CD14-positive monocyte (primary cell): ENCODE data around the gene PPFIA1. TPM values are rescaled to one million over a fixed set of nuclear protein-coding genes. Genes with fewer than 3 reads are reported as not detected.

Experiments
- DNase-seq, 3 donors: peaks; one replicate each; pipeline ENCODE4 v3.0.0-alpha.2; 2011 to 2022
- H2AFZ ChIP-seq: 2 replicates; pipeline ENCODE4 v1.6.0; 2012; ENCODE audit warnings: mild to moderate bottlenecking, low read depth, low read length, inconsistent platforms; ENCODE audit not compliant: insufficient read depth, poor library complexity, severe bottlenecking
- H3K27ac ChIP-seq, 2 donors: 1 replicate in 1 of 2; 2 replicates in 1 of 2; pipeline ENCODE4 v1.5.1; 2012 to 2013; ENCODE audit warnings: low read length in 2 of 2, control low read depth in 1 of 2, inconsistent platforms in 1 of 2, low read depth in 1 of 2, mild to moderate bottlenecking in 1 of 2
- H3K27me3 ChIP-seq, 2 donors: one replicate each; pipeline versions ENCODE4 v1.6.0 to v1.6.1; 2011 to 2013; ENCODE audit warnings: low read length in 2 of 2; ENCODE audit not compliant: control insufficient read depth in 2 of 2, insufficient read depth in 2 of 2
- H3K36me3 ChIP-seq, 2 donors: replicated peaks in 1 of 2; 1 replicate in 1 of 2; 2 replicates in 1 of 2; pipeline versions ENCODE4 v1.5.1 to v1.6.1; 2012 to 2013; ENCODE audit warnings: low read length in 2 of 2, control low read depth in 1 of 2, inconsistent platforms in 1 of 2, mild to moderate bottlenecking in 1 of 2; ENCODE audit not compliant: insufficient read depth in 2 of 2, control insufficient read depth in 1 of 2
- H3K4me1 ChIP-seq, 2 donors: 1 replicate in 1 of 2; 2 replicates in 1 of 2; pipeline versions ENCODE4 v1.5.1 to v1.6.1; 2012 to 2013; ENCODE audit warnings: low read length in 2 of 2, control low read depth in 1 of 2, inconsistent platforms in 1 of 2, mild to moderate bottlenecking in 1 of 2, moderate library complexity in 1 of 2; ENCODE audit not compliant: insufficient read depth in 2 of 2, control insufficient read depth in 1 of 2
- H3K4me2 ChIP-seq: replicated peaks from 2 replicates; pipeline ENCODE3; 2012; ENCODE audit warnings: low read length, moderate library complexity, mild to moderate bottlenecking; ENCODE audit not compliant: poor library complexity, severe bottlenecking; ENCODE audit errors: extremely low read depth
- H3K4me3 ChIP-seq, 3 experiments: fragments of 200-600 bp in 1 of 3; sonication (generic) in 1 of 3; replicated peaks in 1 of 3; 1 replicate in 2 of 3; 2 replicates in 1 of 3; pipeline ENCODE4 v1.5.1; 2011 to 2013; ENCODE audit warnings: low read length in 3 of 3, mild to moderate bottlenecking in 3 of 3, control low read depth in 2 of 3, low read depth in 2 of 3, inconsistent platforms in 1 of 3, moderate library complexity in 1 of 3
- H3K79me2 ChIP-seq: 2 replicates; pipeline ENCODE4 v1.6.0; 2012; ENCODE audit warnings: mild to moderate bottlenecking, control low read depth, inconsistent platforms, low read length, moderate library complexity; ENCODE audit not compliant: insufficient read depth
- H3K9ac ChIP-seq: 2 replicates; pipeline ENCODE4 v1.6.0; 2017; ENCODE audit warnings: low read length, mild to moderate bottlenecking; ENCODE audit not compliant: insufficient read depth, poor library complexity, severe bottlenecking
- H3K9me3 ChIP-seq, 2 donors: replicated peaks in 1 of 2; 1 replicate in 1 of 2; 2 replicates in 1 of 2; pipeline versions ENCODE4 v1.5.1 to v1.6.1; 2012 to 2013; ENCODE audit warnings: low read length in 2 of 2, control low read depth in 1 of 2; ENCODE audit not compliant: control insufficient read depth in 1 of 2, insufficient read depth in 1 of 2
- H4K20me1 ChIP-seq: 2 replicates; pipeline ENCODE4 v1.6.0; 2012; ENCODE audit warnings: mild to moderate bottlenecking, low read length, control low read depth, moderate library complexity; ENCODE audit not compliant: insufficient read depth
- H3K27ac Mint-ChIP-seq, 7 donors: one replicate each; pipeline ENCODE4 v1.8.0; 2020; ENCODE audit warnings: mild to moderate bottlenecking in 7 of 7, mixed read lengths in 7 of 7, moderate library complexity in 6 of 7, inconsistent platforms in 2 of 7
- H3K27me3 Mint-ChIP-seq, 3 donors: one replicate each; pipeline ENCODE4 v1.8.0; 2021 to 2022; ENCODE audit warnings: low read depth in 3 of 3, mild to moderate bottlenecking in 3 of 3, mixed read lengths in 3 of 3, moderate library complexity in 3 of 3, inconsistent platforms in 1 of 3
- H3K36me3 Mint-ChIP-seq, 2 donors: one replicate each; pipeline ENCODE4 v1.8.0; 2020; ENCODE audit warnings: mixed read lengths in 2 of 2, inconsistent platforms in 1 of 2, mild to moderate bottlenecking in 1 of 2
- H3K4me1 Mint-ChIP-seq: one replicate; pipeline ENCODE4 v1.8.0; 2020; ENCODE audit warnings: mild to moderate bottlenecking, mixed read lengths
- H3K4me3 Mint-ChIP-seq, 2 donors: one replicate each; pipeline ENCODE4 v1.8.0; 2020; ENCODE audit warnings: mild to moderate bottlenecking in 2 of 2, mixed read lengths in 2 of 2, moderate library complexity in 1 of 2
- H3K9me3 Mint-ChIP-seq, 7 donors: one replicate each; pipeline ENCODE4 v1.8.0; 2020 to 2022; ENCODE audit warnings: mixed read lengths in 7 of 7, mild to moderate bottlenecking in 6 of 7, moderate library complexity in 6 of 7, inconsistent platforms in 2 of 7
- CTCF ChIP-seq: fragments of 200-600 bp; IDR thresholded peaks from one replicate; pipeline ENCODE4 v1.8.0; 2022; ENCODE audit warnings: antibody characterized with exemption, mild to moderate bottlenecking
- WGBS: methylation state at CpG from one replicate; pipeline ENCODE4 v1.1.5; 2013; ENCODE audit warnings: missing lambda C conversion rate; ENCODE audit not compliant: insufficient coverage; 5-methylcytosine and 5-hydroxymethylcytosine counted together
- intact Hi-C, 2 donors: fragments of 100-400 bp; cut with micrococcal nuclease; formaldehyde crosslinking; loops; one replicate each; pipeline versions ENCODE4 v1.15.0 to v1.15.1; 2023
- polyA plus RNA-seq, 3 donors: library from polyadenylated mRNA; depleted of rRNA in 1 of 3; unstranded in 2 of 3; stranded (reverse) in 1 of 3; fragments of 300-500 nt in 2 of 3; fragments of >200 nt in 1 of 3; fragmentation: Illumina TruSeq in 2 of 3; gene quantifications; 1 replicate in 2 of 3; 2 replicates in 1 of 3; pipeline ENCODE4 v1.2.3, GENCODE V29; 2012 to 2021

Gene PPFIA1
- polyA plus RNA-seq, 3 donors = 7.5 to 65.7 (median 15.5) TPM

GRCh38 chr11:70365544-70365927, 95.0 kb downstream of the PPFIA1 start:
- WGBS = no CpG with 5 or more reads among the region's 3 CpGs
- Histone ChIP-seq H3K4me1 (no peaks in the 10 kb centered on the region), H3K27ac (no peak overlapping the region), H3K4me3 (no peak overlapping the region), H3K27me3 (no peaks in the 10 kb centered on the region), H2AFZ (no peak overlapping the region), H3K9ac (no peak overlapping the region), H3K36me3 (peaks cover 66 to 99% of the 10 kb centered on the region in 2 donors), H3K9me3 (no peaks in the 10 kb centered on the region), H3K79me2 (no peaks in the 10 kb centered on the region), H3K4me2 (no peak overlapping the region), H4K20me1 (peaks cover 70% of the 10 kb centered on the region)
- DNase-seq = no peak
- Mint-ChIP-seq H3K27me3 (peaks cover 5 to 11% (median 9%) of the 10 kb centered on the region in 3 donors), H3K9me3 (peaks cover 0 to 3% (median 0%) of the 10 kb centered on the region in 7 donors), H3K4me1 (peaks cover 11% of the 10 kb centered on the region), H3K36me3 (peaks cover 76 to 89% of the 10 kb centered on the region in 2 donors), H3K27ac (no peak overlapping the region), H3K4me3 (no peak overlapping the region)
- intact Hi-C loops = no loop called here
- no peak for TF ChIP-seq CTCF

- Histone ChIP-seq H3K9me3 (no peaks in the 10 kb centered on the region), H3K79me2 (no peaks in the 10 kb centered on the region), H3K36me3 (peaks cover 58 to 96% of the 10 kb centered on the region in 2 donors), H3K4me3 (no peak overlapping the region), H3K27ac (no peak overlapping the region), H3K9ac (no peak overlapping the region), H3K4me1 (no peaks in the 10 kb centered on the region), H3K4me2 (no peak overlapping the region), H4K20me1 (peaks cover 68% of the 10 kb centered on the region), H3K27me3 (no peaks in the 10 kb centered on the region), H2AFZ (no peak overlapping the region)
- Mint-ChIP-seq H3K36me3 (peaks cover 66 to 81% of the 10 kb centered on the region in 2 donors), H3K4me1 (peaks cover 11% of the 10 kb centered on the region), H3K4me3 (no peak overlapping the region), H3K27me3 (peaks cover 5 to 11% (median 9%) of the 10 kb centered on the region in 3 donors), H3K9me3 (peaks cover 0 to 6% (median 3%) of the 10 kb centered on the region in 7 donors), H3K27ac (no peak overlapping the region)
- 77% methylated on average over 3 of the region's 8 CpGs for WGBS
- no peak for DNase-seq
- TF ChIP-seq CTCF = no peak
- intact Hi-C loops = no loop called here
Measured at GRCh38 chr11:70367071-70367470, 96.6 kb downstream of the PPFIA1 start.
